Activated CD8-positive, alpha-beta T cell treated with anti-CD3 and anti-CD28 coated beads, Interleukin-2, amount 10 ng/mL, durations not matched to agents 7 days and 5 days (primary cell): ENCODE results near the gene MAMDC2. TPM values are rescaled to one million over a fixed set of nuclear protein-coding genes. Genes with fewer than 3 reads are reported as not detected.

Source experiments
- ATAC-seq: fragments of 150-1000 bp; cut with Tn5 transposase; one replicate; pipeline ENCODE4 v1.10.0; 2021; ENCODE audit warnings: moderate library complexity
- CTCF ChIA-PET: fragments of 350-600 bp; sonication (Branson Sonifier 250); formaldehyde crosslinking; loops from one replicate; lab custom pipeline; 2021; ENCODE audit warnings: antibody characterized with exemption; lab: Charles Lee
- POLR2A ChIA-PET: fragments of 350-600 bp; sonication (Branson Sonifier 250); formaldehyde crosslinking; loops from one replicate; lab custom pipeline; 2021; ENCODE audit warnings: antibody characterized with exemption; lab: Charles Lee
- DNase-seq: peaks from one replicate; pipeline ENCODE4 v3.0.0-alpha.2; 2020
- H3K27ac Mint-ChIP-seq: one replicate; pipeline ENCODE4 v1.8.0; 2021; ENCODE audit warnings: mild to moderate bottlenecking, mixed read lengths
- H3K27me3 Mint-ChIP-seq: one replicate; pipeline ENCODE4 v1.8.0; 2021; ENCODE audit warnings: low read depth, mixed read lengths
- H3K36me3 Mint-ChIP-seq: one replicate; pipeline ENCODE4 v1.8.0; 2021; ENCODE audit warnings: low read depth, mixed read lengths
- H3K4me1 Mint-ChIP-seq: one replicate; pipeline ENCODE4 v1.8.0; 2021; ENCODE audit warnings: low read depth, mixed read lengths
- H3K4me3 Mint-ChIP-seq: one replicate; pipeline ENCODE4 v1.8.0; 2021; ENCODE audit warnings: mild to moderate bottlenecking, mixed read lengths
- H3K9me3 Mint-ChIP-seq: one replicate; pipeline ENCODE4 v1.8.0; 2022; ENCODE audit warnings: mixed read lengths; ENCODE audit not compliant: insufficient read depth
- total RNA-seq, 2 experiments: library from RNA; stranded (reverse); gene quantifications; one replicate each; pipeline ENCODE4 v1.2.3, GENCODE V29; 2021

Gene MAMDC2
- total RNA-seq, 2 experiments from 2014 or later = not detected

GRCh38 chr9:70145981-70146380, 102.3 kb downstream of the MAMDC2 start:
- ChIA-PET CTCF (no interaction called here), POLR2A (no interaction called here)
- no peaks in the 10 kb centered on the region for H3K36me3 Mint-ChIP-seq
- H3K27ac Mint-ChIP-seq = no peak overlapping the region
- no peak overlapping the region for H3K4me3 Mint-ChIP-seq
- H3K9me3 Mint-ChIP-seq = no peaks in the 10 kb centered on the region
- H3K4me1 Mint-ChIP-seq = no peaks in the 10 kb centered on the region
- peaks cover 4% of the 10 kb centered on the region for H3K27me3 Mint-ChIP-seq
- DNase-seq (no peak), ATAC-seq (no peak)

DNA sequence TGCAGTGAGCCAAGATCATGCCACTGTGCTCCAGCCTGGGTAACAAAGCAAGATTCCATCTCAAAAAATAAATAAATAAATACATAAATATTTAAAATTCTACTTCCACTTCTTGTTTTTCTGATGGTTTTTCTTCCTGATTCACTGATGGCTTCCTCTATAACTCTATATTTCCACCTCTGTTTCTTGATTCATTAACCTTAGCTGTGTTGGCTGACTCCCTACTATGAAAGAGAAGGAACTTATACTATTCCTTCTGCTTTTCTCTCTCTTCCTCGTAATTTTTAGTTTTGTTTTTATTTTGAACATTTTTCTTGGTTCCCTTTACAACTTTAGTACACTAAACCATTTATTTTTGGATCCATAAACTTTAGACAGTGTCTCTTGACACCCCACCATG, 103.5 kb downstream of the MAMDC2 start:
- DNase-seq (no peak), ATAC-seq (no peak)
- POLR2A ChIA-PET = no interaction called here
- H3K9me3 Mint-ChIP-seq = no peaks in the 10 kb centered on the region
- H3K4me1 Mint-ChIP-seq = no peaks in the 10 kb centered on the region
- H3K36me3 Mint-ChIP-seq = no peaks in the 10 kb centered on the region
- H3K27ac Mint-ChIP-seq = no peak overlapping the region
- H3K4me3 Mint-ChIP-seq = no peak overlapping the region
- H3K27me3 Mint-ChIP-seq = peaks cover under 1% of the 10 kb centered on the region
- CTCF ChIA-PET = no interaction called here

DNA sequence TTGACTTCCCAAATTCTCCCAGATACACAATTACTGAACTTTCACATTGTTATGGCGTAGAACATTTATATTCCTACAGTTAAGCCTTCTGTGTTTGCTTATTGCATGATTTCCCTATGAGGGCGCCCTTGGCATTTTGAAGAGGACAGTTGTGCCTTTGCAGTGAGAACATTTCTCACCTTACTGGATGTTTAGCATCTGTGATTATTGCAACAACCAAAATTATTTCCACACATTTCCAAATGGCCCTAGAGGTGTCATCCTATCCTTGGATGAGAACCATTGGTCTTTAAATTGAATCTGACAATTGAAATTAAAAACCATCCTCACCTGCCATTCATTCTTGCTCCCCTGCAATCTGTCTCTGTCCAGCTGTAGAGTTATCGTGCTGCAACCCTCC, 104.0 kb downstream of the MAMDC2 start:
- Mint-ChIP-seq H3K9me3 (no peaks in the 10 kb centered on the region), H3K36me3 (no peaks in the 10 kb centered on the region), H3K4me1 (no peaks in the 10 kb centered on the region), H3K4me3 (no peak overlapping the region), H3K27me3 (no peaks in the 10 kb centered on the region), H3K27ac (no peak overlapping the region)
- POLR2A ChIA-PET = no interaction called here
- CTCF ChIA-PET = no interaction called here
- ATAC-seq (no peak), DNase-seq (no peak)

- Mint-ChIP-seq H3K4me1 (no peaks in the 10 kb centered on the region), H3K9me3 (no peaks in the 10 kb centered on the region), H3K36me3 (no peaks in the 10 kb centered on the region), H3K27me3 (peaks cover 9% of the 10 kb centered on the region), H3K4me3 (no peak overlapping the region), H3K27ac (no peak overlapping the region)
- no peak for DNase-seq
- no peak for ATAC-seq
- ChIA-PET CTCF (no interaction called here), POLR2A (no interaction called here)
Observed at GRCh38 chr9:70152350-70152749, 108.7 kb downstream of the MAMDC2 start.

GRCh38 chr9:70156729-70157128, 113.1 kb downstream of the MAMDC2 start:
- ATAC-seq (no peak), DNase-seq (no peak)
- H3K36me3 Mint-ChIP-seq = no peaks in the 10 kb centered on the region
- H3K4me1 Mint-ChIP-seq = no peaks in the 10 kb centered on the region
- ChIA-PET CTCF (no interaction called here), POLR2A (no interaction called here)
- peaks cover 9% of the 10 kb centered on the region for H3K27me3 Mint-ChIP-seq
- H3K9me3 Mint-ChIP-seq = no peaks in the 10 kb centered on the region
- H3K4me3 Mint-ChIP-seq = no peak overlapping the region
- H3K27ac Mint-ChIP-seq = no peak overlapping the region

DNA sequence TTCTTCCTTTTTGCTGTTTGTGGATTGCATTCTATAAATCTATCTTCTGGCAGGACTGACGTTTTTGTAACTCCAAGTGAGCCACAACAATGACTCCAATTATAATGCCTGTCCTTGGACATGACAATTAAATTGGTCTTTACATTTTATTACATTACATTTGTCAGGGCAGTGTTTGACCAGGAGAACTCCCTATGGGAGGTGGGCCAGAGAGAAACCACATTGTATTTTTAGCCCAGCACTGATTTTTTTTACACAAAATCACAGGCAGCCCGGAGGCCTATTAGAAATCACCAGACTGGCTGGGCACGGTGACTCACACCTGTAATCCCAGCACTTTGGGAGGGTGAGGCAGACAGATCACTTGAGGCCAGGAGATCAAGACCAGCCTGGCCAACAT, 116.0 kb downstream of the MAMDC2 start:
- CTCF ChIA-PET = interaction anchor here (1.6 kb wide), 1 partner anchor 48 kb away, joined by 4 read pairs; no protein-coding TSS in a partner anchor

GRCh38 chr9:70160686-70161600, 117.3 kb downstream of the MAMDC2 start:
- DNase-seq = no peak
- no peak overlapping the region for H3K4me3 Mint-ChIP-seq
- H3K9me3 Mint-ChIP-seq = no peaks in the 10 kb centered on the region
- ChIA-PET POLR2A (no interaction called here), CTCF (interaction anchor here (0.7 to 1.6 kb wide), 2 partner anchors 50 to 566 kb away, joined by 3 to 4 read pairs; no protein-coding TSS in a partner anchor)
- H3K4me1 Mint-ChIP-seq = no peaks in the 10 kb centered on the region
- H3K36me3 Mint-ChIP-seq = no peaks in the 10 kb centered on the region
- peaks cover 2% of the 10 kb centered on the region for H3K27me3 Mint-ChIP-seq
- H3K27ac Mint-ChIP-seq = no peak overlapping the region
- no peak for ATAC-seq

More for the DNA sequence above, 116.0 kb downstream of the MAMDC2 start:
- Mint-ChIP-seq H3K27ac (no peak overlapping the region), H3K9me3 (no peaks in the 10 kb centered on the region), H3K4me1 (no peaks in the 10 kb centered on the region), H3K36me3 (no peaks in the 10 kb centered on the region), H3K27me3 (peaks cover 9% of the 10 kb centered on the region), H3K4me3 (no peak overlapping the region)
- DNase-seq (no peak), ATAC-seq (no peak)
- POLR2A ChIA-PET = no interaction called here

DNA sequence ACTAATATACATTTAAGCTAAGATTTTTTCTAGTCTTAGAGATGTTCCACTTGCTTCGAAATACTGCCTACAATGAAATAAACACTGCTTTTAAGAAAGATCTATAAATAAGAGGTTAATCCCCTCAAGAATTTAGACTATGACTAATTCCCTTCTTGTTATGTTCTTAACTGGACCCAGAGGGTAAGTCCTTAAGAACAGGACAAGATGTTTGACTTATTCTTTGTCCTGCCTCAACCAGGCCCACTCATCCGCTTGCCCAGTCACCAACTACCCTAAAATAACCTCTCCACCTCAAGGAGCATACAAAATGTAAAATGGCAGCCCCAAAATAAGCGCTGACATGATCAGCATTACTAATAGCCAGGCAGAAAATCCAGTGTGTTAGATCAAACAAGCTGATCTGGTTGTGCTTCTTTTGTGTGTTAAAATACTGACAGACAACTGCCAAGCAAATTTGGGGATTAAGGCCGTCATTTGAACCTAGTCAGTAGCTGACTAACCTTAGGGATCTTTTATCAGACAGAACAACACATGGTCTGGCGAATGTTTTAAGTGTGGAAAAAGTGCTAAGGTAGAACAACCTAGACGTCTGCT, 121.5 kb downstream of the MAMDC2 start:
- Mint-ChIP-seq H3K4me3 (no peak overlapping the region), H3K27ac (no peak overlapping the region), H3K9me3 (no peaks in the 10 kb centered on the region), H3K27me3 (peaks cover 1% of the 10 kb centered on the region), H3K4me1 (no peaks in the 10 kb centered on the region), H3K36me3 (no peaks in the 10 kb centered on the region)
- no peak for DNase-seq
- no peak for ATAC-seq
- POLR2A ChIA-PET = no interaction called here
- CTCF ChIA-PET = no interaction called here

GRCh38 chr9:70168521-70168920, 124.9 kb downstream of the MAMDC2 start:
- ATAC-seq = no peak
- no peaks in the 10 kb centered on the region for H3K4me1 Mint-ChIP-seq
- H3K4me3 Mint-ChIP-seq = no peak overlapping the region
- CTCF ChIA-PET = no interaction called here
- no peak overlapping the region for H3K27ac Mint-ChIP-seq
- H3K36me3 Mint-ChIP-seq = no peaks in the 10 kb centered on the region
- POLR2A ChIA-PET = no interaction called here
- H3K27me3 Mint-ChIP-seq = peaks cover 1% of the 10 kb centered on the region
- no peak for DNase-seq
- no peaks in the 10 kb centered on the region for H3K9me3 Mint-ChIP-seq

GRCh38 chr9:70169222-70169621, 125.6 kb downstream of the MAMDC2 start:
- DNase-seq (no peak), ATAC-seq (no peak)
- peaks cover 1% of the 10 kb centered on the region for H3K27me3 Mint-ChIP-seq
- H3K27ac Mint-ChIP-seq = no peak overlapping the region
- ChIA-PET CTCF (no interaction called here), POLR2A (no interaction called here)
- no peaks in the 10 kb centered on the region for H3K9me3 Mint-ChIP-seq
- H3K36me3 Mint-ChIP-seq = no peaks in the 10 kb centered on the region
- H3K4me3 Mint-ChIP-seq = no peak overlapping the region
- H3K4me1 Mint-ChIP-seq = no peaks in the 10 kb centered on the region

DNA sequence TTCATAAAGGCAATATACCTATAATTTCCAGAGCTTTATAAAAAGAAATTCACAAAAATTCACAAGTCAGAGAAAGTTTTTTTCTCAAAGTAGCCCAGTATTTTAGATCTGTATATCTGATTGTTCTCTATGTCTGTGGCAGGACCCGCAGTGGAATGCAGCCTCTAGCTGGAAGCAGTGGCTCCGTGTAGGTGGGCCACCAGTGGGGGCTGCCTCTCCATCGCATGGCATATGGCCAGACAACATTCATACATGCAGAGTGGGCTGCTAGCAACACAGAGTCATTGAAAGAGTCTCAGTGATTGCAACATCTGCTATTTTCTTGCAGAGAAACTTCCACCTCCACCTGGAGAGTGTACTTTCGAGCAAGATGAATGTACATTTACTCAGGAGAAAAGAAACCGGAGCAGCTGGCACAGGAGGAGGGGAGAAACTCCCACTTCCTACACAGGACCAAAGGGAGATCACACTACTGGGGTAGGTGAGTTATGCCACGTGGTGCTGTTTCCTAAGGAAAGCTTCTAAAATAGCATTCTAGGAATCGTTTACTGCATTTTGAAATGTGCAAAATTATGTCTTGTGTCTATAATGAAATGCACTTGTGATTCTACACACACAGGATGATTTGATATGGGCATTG, 126.6 kb downstream of the MAMDC2 start:
- no peaks in the 10 kb centered on the region for H3K4me1 Mint-ChIP-seq
- POLR2A ChIA-PET = no interaction called here

GRCh38 chr9:70172532-70172931, 128.9 kb downstream of the MAMDC2 start:
- Mint-ChIP-seq H3K9me3 (no peaks in the 10 kb centered on the region), H3K4me3 (no peak overlapping the region), H3K4me1 (no peaks in the 10 kb centered on the region), H3K27me3 (peaks cover 1% of the 10 kb centered on the region), H3K27ac (no peak overlapping the region), H3K36me3 (no peaks in the 10 kb centered on the region)
- no peak for ATAC-seq
- CTCF ChIA-PET = no interaction called here
- POLR2A ChIA-PET = no interaction called here
- DNase-seq = no peak

More for the DNA sequence above, 126.6 kb downstream of the MAMDC2 start:
- Mint-ChIP-seq H3K9me3 (no peaks in the 10 kb centered on the region), H3K36me3 (no peaks in the 10 kb centered on the region), H3K27ac (no peak overlapping the region), H3K4me3 (no peak overlapping the region), H3K27me3 (peaks cover 1% of the 10 kb centered on the region)
- no peak for DNase-seq
- ATAC-seq = no peak
- CTCF ChIA-PET = no interaction called here
